SU-DHL-6 (cell line): ENCODE measurements around the gene RIPK3.

Experiments
- EZH2phosphoT487 ChIP-seq: fragments of 200-600 bp; sonication (generic), shearing (Covaris generic); conservative IDR thresholded peaks from 2 replicates; pipeline ENCODE4 v1.6.1; 2018; ENCODE audit warnings: mild to moderate bottlenecking, antibody characterized with exemption, low read length, moderate library complexity, mixed read lengths
- TF ChIP-seq, protein P1 (sequence below): fragments of 200-600 bp; sonication (generic); IDR thresholded peaks from one replicate; pipeline ENCODE4 v1.5.1; 2017; ENCODE audit warnings: antibody characterized with exemption, mild to moderate bottlenecking, low read length, moderate library complexity; ENCODE audit not compliant: insufficient read depth, poor library complexity, severe bottlenecking

GRCh38 chr14:24289649-24290280, 50.0 kb downstream of the RIPK3 start:
- TF ChIP-seq, protein P1, sequence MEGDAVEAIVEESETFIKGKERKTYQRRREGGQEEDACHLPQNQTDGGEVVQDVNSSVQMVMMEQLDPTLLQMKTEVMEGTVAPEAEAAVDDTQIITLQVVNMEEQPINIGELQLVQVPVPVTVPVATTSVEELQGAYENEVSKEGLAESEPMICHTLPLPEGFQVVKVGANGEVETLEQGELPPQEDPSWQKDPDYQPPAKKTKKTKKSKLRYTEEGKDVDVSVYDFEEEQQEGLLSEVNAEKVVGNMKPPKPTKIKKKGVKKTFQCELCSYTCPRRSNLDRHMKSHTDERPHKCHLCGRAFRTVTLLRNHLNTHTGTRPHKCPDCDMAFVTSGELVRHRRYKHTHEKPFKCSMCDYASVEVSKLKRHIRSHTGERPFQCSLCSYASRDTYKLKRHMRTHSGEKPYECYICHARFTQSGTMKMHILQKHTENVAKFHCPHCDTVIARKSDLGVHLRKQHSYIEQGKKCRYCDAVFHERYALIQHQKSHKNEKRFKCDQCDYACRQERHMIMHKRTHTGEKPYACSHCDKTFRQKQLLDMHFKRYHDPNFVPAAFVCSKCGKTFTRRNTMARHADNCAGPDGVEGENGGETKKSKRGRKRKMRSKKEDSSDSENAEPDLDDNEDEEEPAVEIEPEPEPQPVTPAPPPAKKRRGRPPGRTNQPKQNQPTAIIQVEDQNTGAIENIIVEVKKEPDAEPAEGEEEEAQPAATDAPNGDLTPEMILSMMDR, result no peak
- no peak for TF ChIP-seq EZH2phosphoT487
